K562 (cell line): ENCODE results near the gene PIMREG. TPM values are rescaled to one million over a fixed set of nuclear protein-coding genes. Genes with fewer than 3 reads are reported as not detected.

ENCODE experiments used
- ATAC-seq: fragments of 200-7000 bp; cut with Tn5 transposase; 3 replicates; pipeline ENCODE4 v1.9.1; 2020; ENCODE audit warnings: moderate library complexity
- BruUV-seq: library from RNA; stranded (reverse); fragments of 400-500 nt; replicated peaks from 2 replicates; lab custom pipeline; 2021; lab: Mats Ljungman, UMichigan
- CTCF ChIA-PET: fragments of 300-600 bp; formaldehyde crosslinking; extraction: SDS; loops from one replicate; lab custom pipeline; 2021; ENCODE audit warnings: low intra/inter-chr PET ratio; lab: Yijun Ruan, JAX
- POLR2A ChIA-PET: fragments of 300-600, 350-650 bp; sonication (Branson Sonifier 250); formaldehyde crosslinking; extraction: SDS; loops from one replicate; lab custom pipeline; 2021; ENCODE audit warnings: antibody characterized with exemption, inconsistent platforms; lab: Yijun Ruan, JAX
- DNase-seq, 4 experiments: peaks; one replicate each; pipeline versions ENCODE4 v3.0.0 to v3.0.0-alpha.2; 2011 to 2018; ENCODE audit warnings: low spot score in 3 of 4, mixed read lengths in 3 of 4; ENCODE audit errors: extremely low read depth in 1 of 4
- FAIRE-seq: peaks from 2 replicates; lab custom pipeline; 2011; peaks lifted over from hg19 to GRCh38; lab: Jason Lieb, UNC
- H2AFZ ChIP-seq: 2 replicates; pipeline ENCODE4 v1.6.0; 2011; ENCODE audit warnings: low read depth, low read length, control low read depth, inconsistent platforms
- H3K27ac ChIP-seq: fragments of 200-600 bp; 3 replicates; pipeline ENCODE4 v1.8.0; 2011; ENCODE audit warnings: low read depth, mild to moderate bottlenecking, control low read depth, inconsistent platforms, low read length, moderate library complexity, mixed read lengths; ENCODE audit errors: extremely low read depth
- H3K27me3 ChIP-seq, 2 experiments: fragments of 300-600 bp in 1 of 2; 2 replicates in 1 of 2; 3 replicates in 1 of 2; pipeline versions ENCODE4 v1.6.0 to v1.8.0; 2011; ENCODE audit warnings: inconsistent platforms in 2 of 2, low read length in 2 of 2, mild to moderate bottlenecking in 1 of 2, mixed read lengths in 1 of 2, moderate library complexity in 1 of 2; ENCODE audit not compliant: control insufficient read depth in 2 of 2, insufficient read depth in 2 of 2
- H3K36me3 ChIP-seq: fragments of 300-600 bp; 3 replicates; pipeline ENCODE4 v1.8.0; 2011; ENCODE audit warnings: mild to moderate bottlenecking, low read length, inconsistent platforms; ENCODE audit not compliant: control insufficient read depth, insufficient read depth
- H3K4me1 ChIP-seq, 2 experiments: fragments of 200-600 bp in 1 of 2; replicated peaks in 1 of 2; 2 replicates in 1 of 2; 3 replicates in 1 of 2; pipeline versions ENCODE4 v1.5.1 to v1.8.0; 2011; ENCODE audit warnings: inconsistent platforms in 2 of 2, low read length in 2 of 2, mild to moderate bottlenecking in 1 of 2, mixed read lengths in 1 of 2, moderate library complexity in 1 of 2; ENCODE audit not compliant: control insufficient read depth in 2 of 2, insufficient read depth in 2 of 2
- H3K4me2 ChIP-seq: 2 replicates; pipeline ENCODE4 v1.6.1; 2011; ENCODE audit warnings: low read length, control low read depth, inconsistent platforms, mixed read lengths; ENCODE audit not compliant: insufficient read depth
- H3K4me3 ChIP-seq: fragments of 200-600 bp; sonication (generic), shearing (Covaris generic); 2 replicates; pipeline ENCODE4 v1.5.1; 2016; ENCODE audit warnings: control low read depth, inconsistent platforms
- H3K79me2 ChIP-seq: fragments of 200-600 bp; 3 replicates; pipeline ENCODE4 v1.8.0; 2011; ENCODE audit warnings: low read length, inconsistent platforms; ENCODE audit not compliant: control insufficient read depth, insufficient read depth
- H3K9ac ChIP-seq, 2 experiments: 2 replicates each; pipeline versions ENCODE4 v1.6.0 to v1.6.1; 2011; ENCODE audit warnings: low read depth in 2 of 2, low read length in 2 of 2, control low read depth in 1 of 2, inconsistent platforms in 1 of 2, mild to moderate bottlenecking in 1 of 2, mixed read lengths in 1 of 2; ENCODE audit not compliant: insufficient read depth in 1 of 2
- H3K9me1 ChIP-seq: one replicate; pipeline ENCODE4 v1.6.0; 2011; ENCODE audit warnings: inconsistent platforms, mild to moderate bottlenecking, low read length, moderate library complexity; ENCODE audit not compliant: control insufficient read depth, insufficient read depth
- H3K9me3 ChIP-seq: replicated peaks from 2 replicates; pipeline ENCODE4 v1.5.1; 2011; ENCODE audit warnings: low read depth, low read length, inconsistent platforms; ENCODE audit not compliant: control insufficient read depth, insufficient read depth
- H4K20me1 ChIP-seq: replicated peaks from 2 replicates; pipeline ENCODE4 v1.6.1; 2011; ENCODE audit warnings: low read length, inconsistent platforms, mixed read lengths; ENCODE audit not compliant: control insufficient read depth, insufficient read depth
- ARID4B ChIP-seq: sonication (generic); formaldehyde crosslinking; IDR thresholded peaks from 2 replicates; pipeline ENCODE4 v1.8.0; 2022; ENCODE audit warnings: mild to moderate bottlenecking, missing genetic modification reagents
- HDAC1 ChIP-seq, 2 experiments: fragments of 450-650 bp; IDR thresholded peaks; 2 replicates each; pipeline ENCODE4 v1.6.1; 2016 to 2017; ENCODE audit warnings: inconsistent platforms in 1 of 2, mild to moderate bottlenecking in 1 of 2, moderate library complexity in 1 of 2
- RHOXF2B ChIP-seq: fragments of 250-450 bp; sonication (Bioruptor Pico); conservative IDR thresholded peaks from 2 replicates; pipeline ENCODE4 v1.5.1; 2021
- TEAD4 ChIP-seq, 2 experiments: sonication (generic) in 1 of 2; formaldehyde crosslinking in 1 of 2; IDR thresholded peaks; 2 replicates each; pipeline versions ENCODE4 v1.6.1 to v1.8.0; 2012 to 2022; ENCODE audit warnings: borderline replicate concordance in 1 of 2, inconsistent platforms in 1 of 2, low read length in 1 of 2, mild to moderate bottlenecking in 1 of 2, missing genetic modification reagents in 1 of 2
- WGBS: fragments of 100-300 bp; shearing (Covaris generic); methylation state at CpG from one replicate; pipeline ENCODE4 v1.1.6; 2016; ENCODE audit warnings: low coverage, mixed read lengths; ENCODE audit not compliant: insufficient coverage; ENCODE audit errors: missing lambda C conversion rate; 5-methylcytosine and 5-hydroxymethylcytosine counted together
- in situ Hi-C: fragments of 300-500 bp; cut with MboI; formaldehyde crosslinking; loops from 4 replicates; pipeline ENCODE4 v1.15.0; 2018; ENCODE audit warnings: inconsistent platforms, mixed read lengths
- intact Hi-C: fragments of 100-400 bp; cut with micrococcal nuclease; formaldehyde crosslinking; loops from 2 replicates; pipeline ENCODE4 v1.14.2; 2022
- polyA plus RNA-seq, 8 experiments: library from polyadenylated mRNA; depleted of rRNA in 4 of 8; stranded (reverse) in 5 of 8; unstranded in 3 of 8; fragments of >200 nt; fragmentation: Nextera tagmentation in 2 of 8; fragmentation: Illumina TruSeq in 1 of 8; extraction: Ambion mirVana in 2 of 8; extraction: Trizol in 1 of 8; gene quantifications; 2 replicates each; pipeline versions ENCODE4 v1.2.1 to v1.2.3, GENCODE V29; 2011 to 2014; ENCODE audit warnings: inconsistent platforms in 1 of 8, missing spikeins in 1 of 8
- total RNA-seq, 7 experiments: library from RNA; depleted of rRNA in 6 of 7; stranded (reverse); fragments of >200 nt in 6 of 7; fragmentation: Illumina TruSeq in 2 of 7; extraction: Trizol in 2 of 7; gene quantifications; 2 replicates each; pipeline versions ENCODE4 v1.2.1 to v1.2.3, GENCODE V29; 2011 to 2021; ENCODE audit warnings: low replicate concordance in 1 of 7

The PIMREG gene
- total and polyA plus RNA-seq, 9 of the 15 experiments (the other 6 are each of a cell fraction or from before 2014, with no cell fraction given) = 1.1 to 16.7 (median 9.4) TPM

- TF ChIP-seq TEAD4 (IDR thresholded peaks at IDR 0.05; ENCODE audit: low read length) (peak; percentile 58; the same call in 1 of the 2 replicates), TEAD4 (CRISPR knock-in tag; IDR thresholded peaks at IDR 0.05; ENCODE audit: borderline replicate concordance) (no peak), RHOXF2B (no peak)
Observed at GRCh38 chr17:6450926-6451832, 6.9 kb downstream of the PIMREG start (continued).

GRCh38 chr17:6452471-6453266, 8.4 kb downstream of the PIMREG start:
- Histone ChIP-seq H3K4me3 (no peak overlapping the region), H3K27me3 (no peaks in the 10 kb centered on the region), H3K79me2 (no peaks in the 10 kb centered on the region), H3K4me1 (peaks cover 21 to 33% of the 10 kb centered on the region in 2 experiments), H4K20me1 (no peaks in the 10 kb centered on the region), H3K36me3 (no peaks in the 10 kb centered on the region), H3K27ac (no peak overlapping the region), H3K9me3 (no peaks in the 10 kb centered on the region), H3K4me2 (no peak overlapping the region), H2AFZ (no peak overlapping the region), H3K9me1 (no peaks in the 10 kb centered on the region), H3K9ac (no peak overlapping the region)
- CTCF ChIA-PET = no interaction called here
- ATAC-seq = no peak
- intact Hi-C loops (loop anchor here (10.0 kb wide), 1 partner anchor 192 kb away; the partner anchor contains the start of genes KIAA0753 and TXNDC17), in situ Hi-C loops (no loop called here)
- no TSS peak for BruUV-seq
- DNase-seq = no peak
- TF ChIP-seq ARID4B (CRISPR knock-in tag) (no peak), HDAC1 (IDR thresholded peaks at IDR 0.05) (0 out of 4 replicates have a peak, but pooled peaks of 1 of the 2 experiments have one; percentile 13)
- no peak for FAIRE-seq
- POLR2A ChIA-PET = interaction anchor here (0.6 to 1.3 kb wide), 2 partner anchors 12 to 58 kb away, joined by 3 to 6 read pairs; no protein-coding TSS in a partner anchor
- WGBS = 36% methylated on average over 10 of the region's 10 CpGs
